ENCODE data around the gene DLX3.

The DLX3 gene

GRCh38 chr17:50023520-50023919 lies 28.5 kb upstream of the DLX3 start:
- no peak for DNase-seq (ENCODE audit: low spot score)

GRCh38 chr17:50022463-50023130 lies 27.6 kb upstream of the DLX3 start:
- no peak for DNase-seq (ENCODE audit: low spot score)

GRCh38 chr17:50021681-50022370 lies 26.8 kb upstream of the DLX3 start:
- DNase-seq (ENCODE audit: low spot score), result no peak

- DNase-seq (ENCODE audit: low spot score), result no peak
Observed at GRCh38 chr17:50020841-50021599, 26.0 kb upstream of the DLX3 start.

- no peak for DNase-seq (ENCODE audit: low spot score)
Observed at GRCh38 chr17:50018909-50019308, 23.9 kb upstream of the DLX3 start.

GRCh38 chr17:50015146-50015545 lies 20.1 kb upstream of the DLX3 start:
- DNase-seq (ENCODE audit: low spot score), result no peak

GRCh38 chr17:50014471-50015088 lies 19.6 kb upstream of the DLX3 start:
- no peak for DNase-seq (ENCODE audit: low spot score)

GRCh38 chr17:50013079-50013478 lies 18.1 kb upstream of the DLX3 start:
- DNase-seq (ENCODE audit: low spot score), result no peak

- DNase-seq (ENCODE audit: low spot score), result no peak
Observed at GRCh38 chr17:50009282-50009681, 14.3 kb upstream of the DLX3 start.

GRCh38 chr17:50003911-50004310 lies 8.9 kb upstream of the DLX3 start:
- DNase-seq (ENCODE audit: low spot score), result no peak

GRCh38 chr17:49998836-49999511 lies 4.0 kb upstream of the DLX3 start:
- no peak for DNase-seq (ENCODE audit: low spot score)

GRCh38 chr17:49997773-49998703 lies 3.0 kb upstream of the DLX3 start:
- DNase-seq (ENCODE audit: low spot score), result peak; percentile 87

GRCh38 chr17:49997301-49997650 lies 2.3 kb upstream of the DLX3 start:
- no peak for DNase-seq (ENCODE audit: low spot score)

GRCh38 chr17:49996495-49997300 lies 1.7 kb upstream of the DLX3 start:
- peak; percentile 71 for DNase-seq (ENCODE audit: low spot score)

GRCh38 chr17:49996121-49996494 lies 1.1 kb upstream of the DLX3 start:
- no peak for DNase-seq (ENCODE audit: low spot score)

- no peak for DNase-seq (ENCODE audit: low spot score)
Observed at GRCh38 chr17:49994085-49995054, 654 bp downstream of the DLX3 start.

- no peak for DNase-seq (ENCODE audit: low spot score)
Observed at GRCh38 chr17:49993423-49994060, 1.5 kb downstream of the DLX3 start.

GRCh38 chr17:49992933-49993422 lies 2.0 kb downstream of the DLX3 start:
- no peak for DNase-seq (ENCODE audit: low spot score)
